Stimulated activated CD8-positive, alpha-beta memory T cell treated with anti-CD3 and anti-CD28 coated beads, Interleukin-2, amount 100 ng/mL, for 1 hour (primary cell): ENCODE measurements around the gene GUCY1A2.
"Not testable (repeated sequence)": the region's sequence is repeated elsewhere in the genome, so short reads cannot be mapped to it uniquely, and the experiment has no call there.

Experiments used
- DNase-seq, 2 donors: peaks; one replicate each; pipeline ENCODE4 v3.0.0-alpha.2; 2020; ENCODE audit warnings: low read depth in 2 of 2

The GUCY1A2 gene

GRCh38 chr11:107018219-107018901, at the start of gene GUCY1A2:
Gene GUCY1A2 (minus strand): TSS chr11:107018476. CDS start chr11:107018055, 421 bp downstream.
- no peak for DNase-seq

- no peak for DNase-seq
These were observed 36.1 kb upstream of the GUCY1A2 start for GRCh38 chr11:107054391-107054790.

GRCh38 chr11:107051332-107051731, 33.1 kb upstream of the GUCY1A2 start:
- not testable (repeated sequence) for DNase-seq

GRCh38 chr11:107050899-107051298, 32.6 kb upstream of the GUCY1A2 start:
- not testable (repeated sequence) for DNase-seq

- no peak for DNase-seq
These were observed 31.8 kb upstream of the GUCY1A2 start for GRCh38 chr11:107050121-107050520.

- DNase-seq = no peak
These were observed 26.2 kb upstream of the GUCY1A2 start for GRCh38 chr11:107044503-107044902.

- DNase-seq = no peak
These were observed 25.1 kb upstream of the GUCY1A2 start for GRCh38 chr11:107043242-107044006.

- no peak for DNase-seq
These were observed 24.5 kb upstream of the GUCY1A2 start for GRCh38 chr11:107042748-107043147.

- DNase-seq = no peak
These were observed 22.8 kb upstream of the GUCY1A2 start for GRCh38 chr11:107041088-107041444.

- no peak for DNase-seq
These were observed 22.3 kb upstream of the GUCY1A2 start for GRCh38 chr11:107040433-107041087.

- no peak for DNase-seq
These were observed 7.4 kb upstream of the GUCY1A2 start for GRCh38 chr11:107025673-107026072.

GRCh38 chr11:107020594-107020993, 2.3 kb upstream of the GUCY1A2 start:
- no peak for DNase-seq

- DNase-seq = no peak
These were observed 722 bp upstream of the GUCY1A2 start for GRCh38 chr11:107018902-107019493.

- no peak for DNase-seq
These were observed 650 bp downstream of the GUCY1A2 start for GRCh38 chr11:107017433-107018218.

- no peak for DNase-seq
These were observed 1.2 kb downstream of the GUCY1A2 start for GRCh38 chr11:107017104-107017432.

GRCh38 chr11:107014871-107015270, 3.4 kb downstream of the GUCY1A2 start:
- no peak for DNase-seq

GRCh38 chr11:107011977-107012376, 6.3 kb downstream of the GUCY1A2 start:
- no peak for DNase-seq

- DNase-seq = no peak
These were observed 9.1 kb downstream of the GUCY1A2 start for GRCh38 chr11:107009190-107009589.

- no peak for DNase-seq
These were observed 12.0 kb downstream of the GUCY1A2 start for GRCh38 chr11:107006076-107006833.

- DNase-seq = no peak
These were observed 19.1 kb downstream of the GUCY1A2 start for GRCh38 chr11:106999196-106999595.

- DNase-seq = no peak
These were observed 19.4 kb downstream of the GUCY1A2 start for GRCh38 chr11:106998916-106999188.
